GM21619 (cell line): Measurements from ENCODE around the gene MICA.
A peak's percentile ranks its signal among the peaks of the same experiment; 100 is the strongest.
"Not testable (repeated sequence)": the region's sequence is repeated elsewhere in the genome, so short reads cannot be mapped to it uniquely, and the experiment has no call there.

Experiments used
- ATAC-seq: cut with Tn5 transposase; IDR thresholded peaks from one replicate; pipeline ENCODE4 v1.9.1; 2021; ENCODE audit not compliant: unreplicated experiment

The MICA gene

GRCh38 chr6:31381666-31382065, 21.7 kb upstream of the MICA start:
- no peak for ATAC-seq

DNA sequence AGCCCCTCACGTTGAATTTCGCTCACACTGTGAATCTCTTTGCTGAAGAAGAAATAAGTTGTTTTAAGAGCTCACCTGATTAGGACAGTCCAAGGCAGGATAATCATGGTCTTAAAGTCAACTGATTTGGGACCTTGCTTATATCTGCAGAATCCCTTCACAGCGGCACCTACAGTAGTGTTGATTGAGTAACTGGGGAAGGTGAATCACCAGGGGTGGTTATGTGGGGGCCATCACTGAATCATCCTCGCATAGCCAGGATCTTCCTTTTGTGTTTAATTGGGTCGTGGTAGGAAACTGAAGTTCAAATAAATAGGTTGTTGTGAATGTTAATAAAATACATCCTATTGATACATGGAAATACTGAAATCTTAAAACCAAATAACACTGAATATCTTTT, 20.2 kb upstream of the MICA start:
- no peak for ATAC-seq

DNA sequence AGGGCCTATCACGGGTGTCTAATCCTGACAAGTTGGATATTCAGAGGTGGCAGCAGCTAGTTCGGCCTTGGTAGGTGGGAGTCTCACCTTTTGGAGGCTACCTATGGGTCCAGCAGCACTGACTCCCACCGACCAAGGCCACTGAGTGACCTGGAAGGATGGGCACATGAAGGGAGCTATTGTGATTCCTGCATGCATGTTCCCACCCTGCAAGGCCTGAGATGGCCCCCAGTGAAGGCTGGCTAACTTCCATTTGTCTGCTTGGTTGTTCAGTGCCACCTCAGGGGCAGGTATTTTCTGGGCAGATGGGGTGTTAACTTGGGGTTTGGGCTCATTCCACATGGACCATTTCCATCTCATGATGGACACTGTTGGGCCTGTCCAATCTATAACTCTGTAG, 18.4 kb upstream of the MICA start:
- ATAC-seq, result no peak

DNA sequence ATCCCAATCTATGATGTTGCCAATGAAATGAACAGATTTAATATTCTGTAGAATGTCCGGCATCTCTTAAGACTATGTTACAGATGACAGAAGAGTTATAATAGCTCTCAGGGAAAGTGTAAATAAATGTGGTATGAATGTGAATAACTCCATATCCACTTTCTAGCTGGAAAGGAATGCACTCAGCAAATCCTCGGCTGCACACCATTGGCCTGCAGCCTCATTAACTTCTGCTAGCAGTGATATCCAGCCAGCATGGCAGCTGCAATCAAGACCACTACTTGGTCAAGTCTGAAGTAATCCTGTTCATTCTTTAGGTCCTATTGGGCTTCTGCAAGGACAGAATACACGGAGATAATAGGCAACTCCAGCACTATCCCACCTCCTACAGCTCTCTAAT, 17.3 kb upstream of the MICA start:
- no peak for ATAC-seq

DNA sequence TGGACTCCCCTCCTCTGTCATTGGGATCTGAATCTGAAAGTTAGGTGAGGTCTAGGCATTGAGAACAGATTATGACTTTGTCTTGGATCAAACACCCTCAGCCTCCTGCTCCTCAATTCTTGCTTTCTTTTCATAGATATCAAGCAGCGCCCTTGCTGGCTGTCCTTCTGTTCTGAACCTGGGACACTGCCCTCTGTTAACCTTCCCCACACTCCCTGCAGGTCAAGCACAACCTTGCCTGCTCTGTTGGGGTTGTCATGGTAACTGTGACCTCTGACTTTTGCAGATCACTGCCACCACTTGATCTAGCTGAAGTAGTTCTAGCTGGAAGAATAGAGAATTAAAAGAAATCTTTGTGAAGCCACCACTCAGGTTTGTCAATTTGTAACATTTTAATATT, 16.4 kb upstream of the MICA start:
- ATAC-seq, result no peak

GRCh38 chr6:31388916-31389801, 14.2 kb upstream of the MICA start:
- not testable (repeated sequence) for ATAC-seq

GRCh38 chr6:31389802-31390132, 13.6 kb upstream of the MICA start:
- ATAC-seq, result not testable (repeated sequence)

GRCh38 chr6:31393932-31394331, 9.5 kb upstream of the MICA start:
- ATAC-seq, result no peak

DNA sequence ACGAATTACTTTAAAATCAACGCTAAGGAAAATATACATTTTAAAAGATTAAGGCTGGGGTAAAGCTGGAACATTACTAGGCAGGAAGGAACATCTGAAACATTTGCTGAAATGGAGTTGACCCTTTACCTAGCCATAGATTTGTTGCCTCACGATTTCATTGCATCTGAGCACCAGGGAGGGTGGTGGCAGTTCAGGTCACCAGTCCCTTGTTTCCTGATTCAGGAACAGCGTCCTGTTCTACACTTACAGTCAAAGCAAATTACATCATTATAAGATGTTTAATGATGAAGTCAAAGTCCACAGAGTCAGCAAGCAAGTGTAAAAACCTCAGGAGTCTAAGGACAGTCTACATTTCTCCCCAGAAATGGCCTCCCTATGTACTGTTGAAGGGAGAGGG, 9.0 kb upstream of the MICA start:
- ATAC-seq, result no peak

- no peak for ATAC-seq
These were observed 7.6 kb upstream of the MICA start for GRCh38 chr6:31395832-31396231.

DNA sequence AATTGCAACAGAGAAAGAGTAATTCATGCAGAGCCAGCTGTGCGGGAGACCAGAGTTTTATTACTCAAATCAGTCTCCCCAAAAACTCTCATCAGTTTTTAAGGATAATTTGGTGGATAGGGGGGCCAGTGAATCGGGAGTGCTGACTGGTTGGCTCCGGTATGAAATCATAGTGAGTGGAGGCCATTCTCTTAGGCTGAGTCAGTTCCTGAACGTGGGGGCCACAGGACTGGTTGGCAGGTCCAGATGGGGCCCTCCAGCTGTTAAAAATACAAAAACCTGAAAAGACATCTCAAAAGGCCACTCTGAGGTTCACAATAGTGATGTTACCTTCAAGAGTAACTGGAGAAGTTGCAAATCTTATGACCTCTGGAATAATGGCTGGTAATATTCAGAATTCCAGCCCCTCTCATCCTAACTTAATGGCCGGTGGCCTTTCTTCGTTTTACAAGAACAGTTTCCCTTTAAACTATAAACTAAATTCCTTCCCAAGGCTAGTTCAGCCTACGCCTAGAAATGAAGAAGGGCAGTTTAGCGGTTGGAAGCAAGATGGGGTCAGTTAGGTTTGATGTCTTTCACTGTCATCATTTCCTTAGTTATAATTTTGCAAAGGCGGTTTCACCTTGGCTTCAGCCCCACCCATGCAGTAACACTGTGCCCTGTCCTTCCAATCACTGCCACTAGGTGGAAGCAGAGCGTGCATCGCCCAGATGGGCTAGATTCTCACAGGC, 6.8 kb upstream of the MICA start:
- no peak for ATAC-seq

GRCh38 chr6:31397153-31397499, 6.3 kb upstream of the MICA start:
- ATAC-seq, result not testable (repeated sequence)

GRCh38 chr6:31397901-31398525, 5.4 kb upstream of the MICA start:
- no peak for ATAC-seq

DNA sequence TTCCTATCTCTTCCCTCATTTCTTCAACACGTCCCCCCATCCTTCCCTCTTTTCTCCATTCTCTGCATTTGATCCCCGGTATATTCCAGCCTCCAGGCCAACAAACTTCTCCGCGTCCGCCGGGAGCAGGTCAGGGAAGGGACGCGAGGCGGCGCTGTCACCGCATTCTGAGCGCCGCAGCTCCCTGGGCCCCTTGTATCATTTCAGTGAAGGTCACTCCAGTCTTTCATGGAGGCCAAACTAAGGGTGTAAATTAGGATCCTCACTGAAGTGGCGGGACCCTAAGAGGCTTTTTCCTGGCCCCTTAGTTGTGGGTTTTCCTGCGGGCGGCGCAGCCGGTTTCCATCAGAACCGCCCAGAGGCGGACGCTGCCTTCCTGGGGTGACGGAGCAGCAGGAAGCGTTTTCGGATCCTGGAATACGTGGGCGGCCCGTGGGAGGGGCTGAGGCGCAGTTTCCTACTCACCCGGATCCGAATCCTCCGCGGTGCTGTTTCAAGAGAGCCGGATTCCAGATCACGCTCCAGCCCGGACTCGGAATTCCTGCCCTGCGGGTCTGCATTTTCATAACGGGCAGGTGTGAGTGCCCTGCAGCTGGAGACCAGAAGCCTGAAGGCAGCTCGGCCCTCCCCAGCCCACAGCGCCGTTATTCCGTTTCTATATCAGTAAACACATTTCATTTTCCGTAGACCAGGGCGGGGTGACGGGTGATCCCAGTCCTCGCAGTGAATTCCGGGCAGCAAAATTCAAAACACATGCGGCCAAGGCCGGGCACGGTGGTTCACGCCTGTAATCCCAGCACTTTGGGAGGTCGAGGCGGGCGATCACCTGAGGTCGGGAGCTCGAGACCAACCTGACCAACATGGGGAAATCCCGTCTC, 3.6 kb upstream of the MICA start:
- ATAC-seq, result no peak

- no peak for ATAC-seq
These were observed 2.7 kb upstream of the MICA start for GRCh38 chr6:31400467-31401289.

DNA sequence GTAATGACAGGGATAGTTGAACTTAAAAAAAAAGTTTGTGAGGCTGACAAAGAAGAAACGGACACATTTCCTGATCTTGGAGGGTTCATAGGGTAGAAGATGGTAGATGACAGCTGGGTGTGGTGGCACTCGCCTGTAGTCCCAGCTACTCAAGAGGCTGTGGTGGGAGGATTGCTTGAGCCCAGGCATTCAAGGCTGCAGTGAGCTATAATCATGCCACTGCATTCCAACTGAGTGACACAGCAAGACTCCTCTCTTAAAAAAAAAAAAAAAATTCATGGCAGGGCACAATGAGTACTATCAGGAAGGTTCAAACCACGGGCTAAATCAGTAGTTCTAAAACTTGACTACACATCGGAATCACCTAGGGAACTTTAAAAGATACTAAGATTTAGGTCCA, 2.0 kb upstream of the MICA start:
- no peak for ATAC-seq

GRCh38 chr6:31402324-31403282, 792 bp upstream of the MICA start:
- ATAC-seq, result peak; percentile 8

DNA sequence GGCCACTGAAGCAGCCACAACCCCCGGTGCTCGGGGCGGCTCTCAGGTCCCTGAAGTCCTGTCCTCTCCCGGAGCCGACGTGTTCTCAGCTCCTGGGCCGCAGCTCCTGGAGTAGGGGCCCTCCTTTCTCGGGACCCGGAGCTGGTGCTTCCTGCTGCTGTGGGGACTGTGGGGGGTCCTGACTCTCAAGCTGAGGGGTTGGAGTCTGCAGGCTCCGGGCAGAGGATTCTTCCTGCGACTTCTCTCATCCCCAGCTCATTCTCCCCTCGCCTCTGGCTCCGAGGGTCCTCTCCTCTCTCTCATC, 618 bp downstream of the MICA start:
- not testable (repeated sequence) for ATAC-seq

- ATAC-seq, result no peak
These were observed 2.6 kb downstream of the MICA start for GRCh38 chr6:31405996-31406395.
